ENCODE results near the gene CTCFL.

DNA sequence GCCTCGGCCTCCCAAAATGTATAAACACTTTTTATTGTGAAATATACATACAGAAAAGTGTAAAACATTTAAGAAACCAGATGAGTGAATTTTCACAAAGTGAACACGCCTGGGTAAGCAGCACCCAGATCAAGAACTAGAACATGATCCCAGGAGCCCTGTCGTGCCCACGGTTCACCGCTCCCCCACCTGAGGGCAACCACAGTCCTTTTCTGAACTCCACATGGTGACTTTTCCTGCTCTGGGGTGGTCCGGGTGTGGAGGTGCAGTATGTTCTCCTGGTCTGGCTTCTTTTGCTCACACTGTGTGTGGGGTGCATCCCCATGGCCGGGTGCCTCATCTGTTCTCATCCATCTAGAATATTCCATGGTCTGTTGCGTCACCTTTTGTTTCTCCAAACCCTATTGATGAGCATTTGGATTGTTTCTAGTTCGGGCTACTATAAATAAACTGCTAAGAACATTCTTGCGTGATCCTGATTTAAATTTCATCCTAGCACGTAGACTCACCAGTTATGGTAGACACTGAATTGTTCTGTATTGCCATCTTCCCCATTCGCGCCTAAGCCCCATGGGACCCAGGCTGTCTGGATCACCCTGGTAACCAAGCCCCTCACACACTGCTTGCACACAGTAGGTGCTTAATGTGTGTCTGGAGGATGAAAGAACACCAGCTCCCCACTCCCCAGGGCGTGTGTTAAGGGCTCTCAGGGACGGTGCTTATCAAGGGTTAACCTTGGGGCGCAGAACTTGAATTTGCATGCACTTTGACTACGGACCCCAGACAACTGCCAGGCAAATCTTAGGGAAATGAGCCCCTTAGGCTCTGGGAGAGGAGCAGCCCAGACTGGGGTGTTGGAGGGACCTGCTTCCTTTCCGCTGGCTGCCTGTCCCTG is 56.2 kb downstream of the CTCFL start:
- TF ChIP-seq, protein P1, sequence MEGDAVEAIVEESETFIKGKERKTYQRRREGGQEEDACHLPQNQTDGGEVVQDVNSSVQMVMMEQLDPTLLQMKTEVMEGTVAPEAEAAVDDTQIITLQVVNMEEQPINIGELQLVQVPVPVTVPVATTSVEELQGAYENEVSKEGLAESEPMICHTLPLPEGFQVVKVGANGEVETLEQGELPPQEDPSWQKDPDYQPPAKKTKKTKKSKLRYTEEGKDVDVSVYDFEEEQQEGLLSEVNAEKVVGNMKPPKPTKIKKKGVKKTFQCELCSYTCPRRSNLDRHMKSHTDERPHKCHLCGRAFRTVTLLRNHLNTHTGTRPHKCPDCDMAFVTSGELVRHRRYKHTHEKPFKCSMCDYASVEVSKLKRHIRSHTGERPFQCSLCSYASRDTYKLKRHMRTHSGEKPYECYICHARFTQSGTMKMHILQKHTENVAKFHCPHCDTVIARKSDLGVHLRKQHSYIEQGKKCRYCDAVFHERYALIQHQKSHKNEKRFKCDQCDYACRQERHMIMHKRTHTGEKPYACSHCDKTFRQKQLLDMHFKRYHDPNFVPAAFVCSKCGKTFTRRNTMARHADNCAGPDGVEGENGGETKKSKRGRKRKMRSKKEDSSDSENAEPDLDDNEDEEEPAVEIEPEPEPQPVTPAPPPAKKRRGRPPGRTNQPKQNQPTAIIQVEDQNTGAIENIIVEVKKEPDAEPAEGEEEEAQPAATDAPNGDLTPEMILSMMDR (IDR thresholded peaks at IDR 0.05; ENCODE audit: poor library complexity, severe bottlenecking), result no peak
- no peak for TF ChIP-seq EP300 (conservative IDR thresholded peaks at IDR 0.05; ENCODE audit: poor library complexity, severe bottlenecking)
- TF ChIP-seq EZH2 (IDR thresholded peaks at IDR 0.05; ENCODE audit: borderline replicate concordance, insufficient read depth, low read length, poor library complexity, severe bottlenecking), result no peak
- TF ChIP-seq POLR2AphosphoS5 (IDR thresholded peaks at IDR 0.05), result no peak

Measured in neural cell (in vitro differentiated cells).